IMR-90 (cell line): ENCODE data around the gene LRRTM3. TPM values are rescaled to one million over a fixed set of nuclear protein-coding genes. Genes with fewer than 3 reads are reported as not detected.

ENCODE experiments used
- ATAC-seq: fragments of 200-7000 bp; cut with Tn5 transposase; 2 replicates; pipeline ENCODE4 v1.9.1; 2020; ENCODE audit warnings: low read depth, mild to moderate bottlenecking, moderate library complexity
- BruUV-seq: library from RNA; stranded (reverse); fragments of 400-500 nt; replicated peaks from 2 replicates; lab custom pipeline; 2021; lab: Mats Ljungman, UMichigan
- CTCF ChIA-PET: fragments of 300-600 bp; formaldehyde crosslinking; extraction: SDS; loops from one replicate; lab custom pipeline; 2021; ENCODE audit warnings: antibody characterized with exemption; lab: Yijun Ruan, JAX
- POLR2A ChIA-PET: fragments of 300-600 bp; sonication (Branson Sonifier 250); formaldehyde crosslinking; loops from one replicate; lab custom pipeline; 2022; ENCODE audit warnings: antibody characterized with exemption; ENCODE audit not compliant: unreplicated experiment; lab: Charles Lee
- DNase-seq: peaks from one replicate; pipeline ENCODE4 v3.0.0; 2013
- H2AFZ ChIP-seq: replicated peaks from 2 replicates; pipeline ENCODE3; 2013; ENCODE audit warnings: low read length, mild to moderate bottlenecking; ENCODE audit not compliant: poor library complexity
- H2AK5ac ChIP-seq: 2 replicates; pipeline ENCODE4 v1.6.1; 2013; ENCODE audit warnings: low read depth, low read length, inconsistent platforms
- H2AK9ac ChIP-seq: replicated peaks from 2 replicates; pipeline ENCODE3; 2013; ENCODE audit warnings: mild to moderate bottlenecking, low read depth, low read length, moderate library complexity; ENCODE audit not compliant: poor library complexity
- H2BK120ac ChIP-seq: 2 replicates; pipeline ENCODE4 v1.6.1; 2013; ENCODE audit warnings: low read depth, low read length, inconsistent platforms
- H2BK15ac ChIP-seq: 3 replicates; pipeline ENCODE4 v1.6.1; 2013; ENCODE audit warnings: low read depth, low read length, inconsistent platforms
- H2BK20ac ChIP-seq: 2 replicates; pipeline ENCODE4 v1.6.1; 2013; ENCODE audit warnings: low read depth, mild to moderate bottlenecking, inconsistent platforms, low read length, moderate library complexity
- H2BK5ac ChIP-seq: 2 replicates; pipeline ENCODE4 v1.6.1; 2013; ENCODE audit warnings: mild to moderate bottlenecking, low read depth, low read length, inconsistent platforms; ENCODE audit not compliant: poor library complexity, severe bottlenecking
- H3K14ac ChIP-seq: replicated peaks from 2 replicates; pipeline ENCODE4 v1.6.1; 2013; ENCODE audit warnings: low read depth, low read length, inconsistent platforms
- H3K18ac ChIP-seq: 2 replicates; pipeline ENCODE4 v1.6.1; 2013; ENCODE audit warnings: low read depth, low read length, control low read depth
- H3K23ac ChIP-seq: 2 replicates; pipeline ENCODE4 v1.6.1; 2013; ENCODE audit warnings: low read depth, low read length, inconsistent platforms
- H3K27ac ChIP-seq: 2 replicates; pipeline ENCODE4 v1.5.1; 2013; ENCODE audit warnings: mild to moderate bottlenecking, control low read depth, low read length; ENCODE audit not compliant: insufficient read depth
- H3K27me3 ChIP-seq: 2 replicates; pipeline ENCODE4 v1.6.1; 2013; ENCODE audit warnings: low read length; ENCODE audit not compliant: control insufficient read depth, insufficient read depth
- H3K36me3 ChIP-seq: 2 replicates; pipeline ENCODE4 v1.6.1; 2013; ENCODE audit warnings: low read length, mixed read lengths; ENCODE audit not compliant: control insufficient read depth, insufficient read depth
- H3K4ac ChIP-seq: 2 replicates; pipeline ENCODE4 v1.6.1; 2013; ENCODE audit warnings: low read depth, low read length, inconsistent platforms
- H3K4me1 ChIP-seq: 2 replicates; pipeline ENCODE4 v1.6.1; 2013; ENCODE audit warnings: low read length, mixed read lengths; ENCODE audit not compliant: control insufficient read depth, insufficient read depth
- H3K4me2 ChIP-seq: 2 replicates; pipeline ENCODE4 v1.6.1; 2013; ENCODE audit warnings: low read depth, mild to moderate bottlenecking, control low read depth, low read length, moderate library complexity
- H3K4me3 ChIP-seq: 2 replicates; pipeline ENCODE4 v1.5.1; 2013; ENCODE audit warnings: low read depth, mild to moderate bottlenecking, control low read depth, low read length, moderate library complexity; ENCODE audit not compliant: insufficient read depth
- H3K56ac ChIP-seq: 2 replicates; pipeline ENCODE4 v1.6.1; 2013; ENCODE audit warnings: low read length, inconsistent platforms; ENCODE audit not compliant: insufficient read depth; ENCODE audit errors: extremely low read depth
- H3K79me1 ChIP-seq, 2 experiments: 2 replicates each; pipeline ENCODE4 v1.6.1; 2013; ENCODE audit warnings: low read length in 2 of 2, inconsistent platforms in 1 of 2, low read depth in 1 of 2
- H3K9ac ChIP-seq: 2 replicates; pipeline ENCODE4 v1.6.1; 2013; ENCODE audit warnings: low read depth, low read length, control low read depth
- H3K9me1 ChIP-seq: 2 replicates; pipeline ENCODE4 v1.6.1; 2013; ENCODE audit warnings: low read length, inconsistent platforms; ENCODE audit not compliant: insufficient read depth
- H3K9me3 ChIP-seq: 2 replicates; pipeline ENCODE4 v1.6.1; 2013; ENCODE audit warnings: low read length; ENCODE audit not compliant: control insufficient read depth, insufficient read depth
- H4K20me1 ChIP-seq: 2 replicates; pipeline ENCODE4 v1.6.1; 2013; ENCODE audit warnings: low read length, inconsistent platforms; ENCODE audit not compliant: insufficient read depth
- H4K5ac ChIP-seq: 2 replicates; pipeline ENCODE4 v1.6.1; 2013; ENCODE audit warnings: mild to moderate bottlenecking, low read depth, low read length, control low read depth
- H4K8ac ChIP-seq, 2 experiments: 2 replicates each; pipeline ENCODE4 v1.6.1; 2013; ENCODE audit warnings: low read depth in 2 of 2, low read length in 2 of 2, control low read depth in 1 of 2, inconsistent platforms in 1 of 2
- H4K91ac ChIP-seq: 2 replicates; pipeline ENCODE4 v1.6.1; 2013; ENCODE audit warnings: low read depth, low read length, inconsistent platforms; ENCODE audit not compliant: insufficient read depth
- CEBPB ChIP-seq: IDR thresholded peaks from 2 replicates; pipeline ENCODE4 v1.6.1; 2012; ENCODE audit warnings: low read depth, low read length, improper control_type of control experiment
- CHD1 ChIP-seq: IDR thresholded peaks from 2 replicates; pipeline ENCODE4 v1.6.1; 2012; ENCODE audit warnings: low read depth, low read length, improper control_type of control experiment
- FOS ChIP-seq: fragments of 150-350 bp; IDR thresholded peaks from 2 replicates; pipeline ENCODE4 v1.6.1; 2016; ENCODE audit warnings: low read depth, low read length
- MAZ ChIP-seq: IDR thresholded peaks from 2 replicates; pipeline ENCODE4 v1.6.1; 2012; ENCODE audit warnings: low read depth, mild to moderate bottlenecking, low read length, improper control_type of control experiment, moderate library complexity, borderline replicate concordance
- NFE2L2 ChIP-seq: fragments of 150-350 bp; IDR thresholded peaks from 2 replicates; pipeline ENCODE4 v1.6.1; 2016; ENCODE audit warnings: low read depth, mild to moderate bottlenecking, low read length
- POLR2A ChIP-seq: IDR thresholded peaks from 2 replicates; pipeline ENCODE4 v1.6.1; 2012; ENCODE audit warnings: mild to moderate bottlenecking, low read depth, low read length
- RAD21 ChIP-seq: IDR thresholded peaks from 2 replicates; pipeline ENCODE4 v1.6.1; 2012; ENCODE audit warnings: low read length, improper control_type of control experiment
- SMC3 ChIP-seq: fragments of 150-350 bp; IDR thresholded peaks from 2 replicates; pipeline ENCODE4 v1.6.1; 2016; ENCODE audit warnings: low read depth, mild to moderate bottlenecking, antibody characterized with exemption, low read length, moderate library complexity
- WGBS, 2 experiments: methylation state at CpG; one replicate each; pipeline versions ENCODE4 v1.1.5 to v1.1.7; 2013; ENCODE audit warnings: missing lambda C conversion rate in 2 of 2; ENCODE audit not compliant: insufficient read length in 1 of 2; ENCODE audit errors: extremely low coverage in 2 of 2; 5-methylcytosine and 5-hydroxymethylcytosine counted together
- dilution Hi-C: fragments of 300-500 bp; cut with HindIII; formaldehyde crosslinking; loops from one replicate; pipeline ENCODE4 v1.14.3; 2018; ENCODE audit warnings: low sequenced_read_pairs; ENCODE audit not compliant: unreplicated experiment
- in situ Hi-C: fragments of 300-500 bp; cut with MboI; formaldehyde crosslinking; loops from 3 replicates; pipeline ENCODE4 v1.14.3; 2019; ENCODE audit warnings: low sequenced_read_pairs, inconsistent platforms, mixed read lengths
- intact Hi-C: fragments of 100-400 bp; cut with micrococcal nuclease; formaldehyde crosslinking; loops from 2 replicates; pipeline ENCODE4 v1.10.0; 2022
- polyA plus RNA-seq, 3 experiments: library from polyadenylated mRNA; depleted of rRNA; stranded (reverse); fragments of >200 nt; gene quantifications; 2 replicates each; pipeline ENCODE4 v1.2.3, GENCODE V29; 2012; ENCODE audit warnings: low replicate concordance in 1 of 3
- total RNA-seq: library from RNA; depleted of rRNA; stranded (reverse); fragments of >200 nt; gene quantifications from 2 replicates; pipeline ENCODE4 v1.2.3, GENCODE V29; 2012
- TF ChIP-seq, protein P1 (sequence below): fragments of 150-350 bp; IDR thresholded peaks from 2 replicates; pipeline ENCODE4 v1.6.1; 2016; ENCODE audit warnings: low read depth, mild to moderate bottlenecking, low read length, moderate library complexity, borderline replicate concordance

The LRRTM3 gene
- total and polyA plus RNA-seq, 2 of the 4 experiments (the other 2 are of a cell fraction) = under 0.01 TPM; not detected in 1

GRCh38 chr10:66980246-66980815 is 54.5 kb downstream of the LRRTM3 start:
- no peak for TF ChIP-seq CEBPB
- TF ChIP-seq RAD21 = no peak
- no peak for TF ChIP-seq CHD1
- TF ChIP-seq NFE2L2 = no peak
- TF ChIP-seq POLR2A = no peak
- TF ChIP-seq, protein P1, sequence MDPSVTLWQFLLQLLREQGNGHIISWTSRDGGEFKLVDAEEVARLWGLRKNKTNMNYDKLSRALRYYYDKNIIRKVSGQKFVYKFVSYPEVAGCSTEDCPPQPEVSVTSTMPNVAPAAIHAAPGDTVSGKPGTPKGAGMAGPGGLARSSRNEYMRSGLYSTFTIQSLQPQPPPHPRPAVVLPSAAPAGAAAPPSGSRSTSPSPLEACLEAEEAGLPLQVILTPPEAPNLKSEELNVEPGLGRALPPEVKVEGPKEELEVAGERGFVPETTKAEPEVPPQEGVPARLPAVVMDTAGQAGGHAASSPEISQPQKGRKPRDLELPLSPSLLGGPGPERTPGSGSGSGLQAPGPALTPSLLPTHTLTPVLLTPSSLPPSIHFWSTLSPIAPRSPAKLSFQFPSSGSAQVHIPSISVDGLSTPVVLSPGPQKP = no peak
- TF ChIP-seq FOS = no peak
- TF ChIP-seq MAZ = no peak
- no peak for TF ChIP-seq SMC3
- in situ Hi-C loops (no loop called here), intact Hi-C loops (no loop called here), dilution Hi-C loops (no loop called here)
- no peak overlapping the region for H2AK9ac ChIP-seq
- no peak for DNase-seq
- H3K23ac ChIP-seq = no peak overlapping the region
- H3K56ac ChIP-seq = no peak overlapping the region
- H2AK5ac ChIP-seq = no peak overlapping the region
- H3K4ac ChIP-seq = no peak overlapping the region
- H2BK15ac ChIP-seq = no peak overlapping the region
- no peak overlapping the region for H3K4me3 ChIP-seq
- no peak overlapping the region for H3K4me2 ChIP-seq
- no TSS peak for BruUV-seq
- H4K8ac ChIP-seq = no peak overlapping the region
- H3K27me3 ChIP-seq = no peaks in the 10 kb centered on the region
- H4K20me1 ChIP-seq = no peaks in the 10 kb centered on the region
- no peak overlapping the region for H2BK20ac ChIP-seq
- H3K4me1 ChIP-seq = no peaks in the 10 kb centered on the region
- no peaks in the 10 kb centered on the region for H3K9me1 ChIP-seq
- no peaks in the 10 kb centered on the region for H3K36me3 ChIP-seq
- H2AFZ ChIP-seq = no peak overlapping the region
- no peak overlapping the region for H3K9ac ChIP-seq
- H3K9me3 ChIP-seq = no peaks in the 10 kb centered on the region
- H3K27ac ChIP-seq = no peak overlapping the region
- no peak overlapping the region for H3K18ac ChIP-seq
- no peak overlapping the region for H2BK5ac ChIP-seq
- no peak overlapping the region for H4K91ac ChIP-seq
- H3K14ac ChIP-seq = no peak overlapping the region
- 40% methylated on average over 1 of the region's 4 CpGs; no CpG with 5 or more reads in 1 of the 2 experiments for WGBS, 2 experiments
- H3K79me1 ChIP-seq = no peaks in the 10 kb centered on the region
- no peak overlapping the region for H4K5ac ChIP-seq
- POLR2A ChIA-PET = no interaction called here
- no peak overlapping the region for H2BK120ac ChIP-seq
- no peak for ATAC-seq
- CTCF ChIA-PET = no interaction called here
